ACHN (cell line): ENCODE data around the gene SLC7A9.
"Not testable (repeated sequence)": the region's sequence is repeated elsewhere in the genome, so short reads cannot be mapped to it uniquely, and the experiment has no call there.

Source experiments
- DNase-seq: peaks from one replicate; pipeline ENCODE4 v3.0.0-alpha.2; 2015
- in situ Hi-C: cut with HindIII; loops from 2 replicates; pipeline ENCODE4 v1.10.0; 2017; ENCODE audit warnings: low sequenced_read_pairs, low pct_ligation_motif_present, low pct_unique_long_range_greater_than_20kb

SLC7A9 gene

DNA sequence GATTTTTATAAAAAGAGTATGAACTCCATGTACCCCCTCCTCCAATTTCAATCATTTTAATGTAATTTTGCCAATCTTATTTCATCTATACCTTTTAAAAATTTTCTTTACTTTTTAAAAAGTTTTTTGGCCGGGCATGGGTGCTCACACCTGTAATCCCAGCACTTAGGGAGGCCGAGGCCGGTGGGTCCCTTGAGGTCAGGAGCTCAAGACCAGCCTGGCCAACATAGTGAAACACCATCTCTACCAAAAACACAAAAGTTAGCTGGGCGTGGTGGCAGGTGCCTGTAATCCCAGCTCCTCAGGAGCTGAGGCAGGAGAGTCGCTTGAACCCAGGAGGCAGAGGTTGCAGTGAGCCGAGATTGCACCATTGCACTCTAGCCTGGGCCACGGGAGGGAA lies 36.2 kb downstream of the SLC7A9 start:
- in situ Hi-C loops, DNase-seq: not testable (repeated sequence)

DNA sequence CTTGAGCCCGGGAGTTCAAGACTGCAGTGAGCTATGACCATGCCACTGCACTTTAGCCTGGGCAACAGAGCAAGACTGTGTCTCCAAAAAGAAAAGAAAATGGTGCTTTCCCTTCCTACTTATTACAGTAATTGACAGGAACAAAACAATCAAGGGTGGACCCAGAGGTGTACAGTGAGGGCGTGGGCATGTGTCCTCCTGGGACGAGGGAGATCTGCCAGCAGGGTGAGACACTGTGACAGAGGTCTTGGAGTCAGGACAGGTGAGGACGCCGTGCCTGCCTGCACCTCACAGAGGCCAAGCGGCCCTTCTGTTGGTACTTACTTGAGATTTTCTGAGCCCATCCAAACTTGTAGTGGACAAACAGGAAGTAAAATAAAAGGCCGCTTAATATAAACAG lies 36.7 kb downstream of the SLC7A9 start:
- in situ Hi-C loops, DNase-seq: not testable (repeated sequence)

DNA sequence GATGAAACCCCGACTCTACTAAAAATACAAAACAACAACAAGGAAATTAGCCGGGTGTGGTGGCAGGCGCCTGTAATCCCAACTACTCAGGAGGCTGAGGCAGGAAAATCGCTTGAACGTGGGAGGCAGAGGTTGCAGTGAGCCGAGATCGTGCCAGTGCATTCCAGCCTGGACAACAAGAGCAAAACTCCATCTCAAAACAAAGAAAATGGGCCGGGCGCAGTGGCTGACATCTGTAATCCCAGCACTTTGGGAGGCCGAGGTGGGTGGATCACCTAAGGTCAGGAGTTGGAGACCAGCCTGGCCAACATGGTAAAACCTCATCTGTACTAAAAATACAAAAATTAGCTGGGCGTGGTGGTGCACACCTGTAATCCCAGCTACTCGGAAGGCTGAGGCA lies 37.5 kb downstream of the SLC7A9 start:
- DNase-seq, in situ Hi-C loops: not testable (repeated sequence)

DNA sequence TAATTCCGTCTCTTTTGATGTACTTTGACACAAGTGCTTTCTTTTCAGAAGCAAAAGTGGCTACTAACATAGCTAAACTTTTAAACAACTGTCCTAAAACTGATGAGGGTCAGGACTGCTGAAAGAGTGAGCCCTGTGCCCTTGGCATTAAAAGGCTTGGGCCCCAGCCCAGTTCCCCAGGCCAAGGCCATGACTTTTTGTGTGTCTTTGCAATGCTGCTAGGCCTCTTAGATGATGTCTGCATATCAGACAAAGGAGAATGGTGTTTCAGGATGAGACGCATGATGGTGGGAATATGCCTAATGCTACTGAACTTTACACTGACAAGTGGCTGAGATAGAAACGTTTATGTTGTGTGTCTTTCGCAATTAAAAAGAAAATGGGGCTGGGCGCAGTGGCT lies 38.0 kb downstream of the SLC7A9 start:
- in situ Hi-C loops: no loop called here
- no peak for DNase-seq

DNA sequence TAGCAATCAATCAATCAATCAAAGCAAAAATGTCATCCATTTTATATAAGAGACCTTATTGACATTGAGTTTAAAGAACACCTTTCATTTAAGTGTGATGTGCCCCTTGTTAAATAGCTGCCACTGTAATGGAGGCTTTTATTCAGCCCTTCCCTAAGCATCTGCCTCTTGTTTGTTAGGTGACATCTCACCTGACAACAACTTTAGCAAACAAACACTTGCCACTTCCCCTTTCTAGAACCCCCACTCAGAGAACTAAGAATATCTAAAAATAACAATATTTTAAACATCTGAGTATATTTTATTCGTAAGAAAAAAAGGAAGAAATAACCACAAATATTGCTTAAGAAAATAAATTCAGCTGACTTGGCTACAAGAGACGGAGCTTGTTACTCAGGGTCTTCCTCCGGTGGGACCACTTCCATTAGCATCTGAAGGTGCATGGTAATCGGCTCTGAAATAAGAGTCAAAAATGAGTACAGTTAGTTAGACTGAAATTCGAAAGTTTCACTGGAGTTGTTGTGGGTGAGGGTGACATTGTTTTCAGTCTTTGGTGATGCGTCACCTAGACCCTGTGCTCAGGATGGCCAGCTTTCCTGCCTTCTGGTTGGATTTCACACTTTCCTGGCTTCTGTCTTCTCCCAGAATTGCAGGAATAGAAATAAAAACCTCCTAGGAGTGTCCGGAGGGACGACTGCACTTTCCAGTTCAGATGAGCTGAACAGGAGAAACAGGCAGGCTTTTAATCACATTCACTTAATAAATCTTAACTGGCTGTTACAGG lies 39.1 kb downstream of the SLC7A9 start:
- peak; percentile 90 for DNase-seq
- in situ Hi-C loops: no loop called here

DNA sequence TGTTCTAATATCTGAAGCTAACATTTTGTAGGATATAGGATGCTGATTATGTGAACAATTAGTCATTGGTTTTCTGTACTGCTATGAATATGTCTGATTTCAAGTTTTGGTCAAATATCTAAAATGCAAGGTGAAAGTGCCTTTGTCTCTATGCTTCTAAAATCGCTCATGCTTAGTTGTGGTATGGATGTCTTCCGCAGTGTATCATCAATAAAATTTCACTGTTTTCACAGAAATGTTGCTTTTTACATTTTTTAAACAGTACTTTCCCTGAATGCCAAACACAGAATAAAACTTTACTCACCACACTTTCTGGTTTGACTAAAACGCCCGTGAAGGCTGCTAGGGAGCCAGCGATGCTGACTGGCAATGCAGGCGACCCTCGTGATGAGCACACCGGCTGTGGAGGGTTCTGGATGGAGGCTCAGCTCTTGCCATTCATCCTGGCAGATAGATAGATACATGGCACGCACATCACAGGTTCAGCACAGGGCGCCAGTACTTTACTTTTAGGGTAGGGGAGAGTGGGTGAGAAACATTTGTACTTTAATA lies 40.1 kb downstream of the SLC7A9 start:
- DNase-seq: no peak
- in situ Hi-C loops: no loop called here

DNA sequence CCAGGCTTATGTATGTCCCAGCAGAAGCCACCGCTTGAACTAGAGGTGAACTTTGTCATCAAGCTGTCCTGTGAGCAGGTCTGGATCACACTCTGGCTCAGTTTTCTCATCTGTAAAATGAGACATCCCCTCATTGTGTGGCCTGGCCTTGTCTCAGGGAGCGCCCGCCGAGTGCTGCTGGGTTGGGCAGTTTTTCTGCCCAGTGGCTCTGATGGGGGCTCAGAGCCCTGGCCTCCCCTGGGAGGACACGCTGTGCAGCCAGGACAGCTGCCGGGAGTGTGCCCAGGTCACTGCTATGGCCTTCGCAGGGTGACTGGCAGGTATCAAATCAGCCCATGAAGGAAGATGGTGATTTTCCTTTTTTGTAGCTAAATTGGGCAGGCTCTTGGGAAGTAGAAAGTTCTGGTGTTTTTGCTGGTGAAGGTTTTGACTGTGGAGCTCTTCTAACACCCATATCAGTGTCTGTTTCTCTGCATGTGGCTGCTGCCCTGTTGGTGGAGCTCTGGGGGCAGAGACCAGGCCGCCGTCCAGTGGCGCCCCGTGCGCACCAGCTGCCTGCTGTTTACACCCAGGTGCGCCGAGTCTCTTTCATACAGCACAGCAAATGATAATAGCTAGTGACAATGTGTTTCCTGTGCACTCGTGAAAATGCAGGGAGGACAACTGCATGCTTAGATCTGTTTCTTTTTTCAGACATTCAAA lies 40.8 kb downstream of the SLC7A9 start:
- in situ Hi-C loops: no loop called here
- DNase-seq: no peak

DNA sequence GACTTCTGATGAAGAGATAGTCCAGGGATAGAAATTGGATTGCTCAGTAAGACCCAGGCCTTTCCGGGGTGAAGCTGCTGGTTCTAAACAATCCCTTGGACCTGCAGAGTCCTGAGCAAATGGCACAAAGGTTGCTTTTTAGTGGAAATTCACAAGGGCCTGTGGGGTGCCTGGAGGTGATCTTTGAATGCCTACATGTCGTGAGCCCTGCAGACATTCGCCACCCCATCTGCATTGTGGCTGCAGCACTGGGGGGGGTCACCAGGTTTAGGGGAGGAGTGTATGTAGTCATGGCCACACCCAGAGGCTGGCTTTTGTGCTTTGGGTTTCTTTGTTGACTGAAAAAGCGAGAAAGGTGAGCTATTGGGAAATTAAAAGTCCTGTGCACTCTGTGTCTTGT lies 41.4 kb downstream of the SLC7A9 start:
- in situ Hi-C loops: no loop called here
- no peak for DNase-seq

DNA sequence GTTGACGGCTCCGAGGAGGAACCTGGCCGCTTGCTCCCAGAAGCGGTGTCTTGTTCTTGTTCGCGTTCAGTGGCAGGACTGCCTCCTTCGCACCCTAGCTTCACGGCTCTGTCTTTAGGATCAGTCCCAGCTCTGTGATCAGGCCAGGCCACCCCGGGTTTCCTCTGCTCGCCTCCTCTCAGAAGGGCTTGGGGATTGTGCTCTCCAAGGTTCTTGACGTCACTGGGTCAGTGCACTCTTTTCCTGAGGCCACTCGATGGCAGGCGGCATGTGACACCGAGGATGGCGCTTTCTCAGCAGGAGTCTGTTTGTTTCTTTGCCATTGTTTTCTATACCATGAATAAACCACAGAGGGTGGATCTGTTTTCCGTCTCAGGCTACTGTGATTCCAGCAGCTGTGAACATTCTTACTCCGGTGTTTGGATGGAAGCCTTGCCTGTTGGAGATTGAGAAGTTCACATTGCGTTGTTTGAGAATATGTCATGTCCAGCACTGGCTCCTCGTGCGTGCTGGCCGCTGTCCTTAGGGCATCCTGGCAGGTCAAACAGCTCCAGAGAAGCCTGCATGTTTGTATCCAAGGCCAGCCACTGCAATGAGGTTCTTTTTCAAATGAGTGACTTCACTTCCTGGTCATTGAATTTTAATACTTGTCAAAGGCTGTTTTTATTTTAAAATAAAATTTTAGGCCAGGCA lies 44.5 kb downstream of the SLC7A9 start:
- DNase-seq: no peak
- in situ Hi-C loops: no loop called here

DNA sequence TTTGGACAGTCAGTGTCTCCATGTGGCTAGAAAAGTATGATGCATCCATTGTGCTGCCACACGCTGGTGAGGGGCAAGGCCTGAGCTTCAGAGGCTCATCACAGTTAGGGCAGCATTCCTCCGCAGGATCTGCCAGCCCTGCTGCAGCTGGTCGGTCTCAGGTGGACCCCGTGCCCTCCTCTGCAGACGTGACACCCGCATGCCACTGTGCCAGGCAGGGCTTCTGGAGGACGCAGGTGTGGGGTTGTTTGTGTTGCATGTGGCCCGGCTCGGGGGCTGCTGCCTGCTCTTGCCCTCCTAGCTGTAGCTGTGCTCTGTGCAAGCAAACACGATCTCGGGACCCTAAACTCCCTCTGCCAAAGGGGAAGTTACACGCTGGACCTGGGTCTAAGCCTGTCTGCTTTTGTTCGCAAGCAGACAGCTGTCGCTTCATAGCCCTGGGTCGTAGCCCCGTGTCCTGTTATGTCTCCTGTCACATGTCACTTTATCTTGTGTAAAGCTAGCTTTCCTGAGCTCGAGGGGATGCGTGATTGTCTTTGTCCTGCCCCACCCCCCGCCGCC lies 45.3 kb downstream of the SLC7A9 start:
- in situ Hi-C loops: no loop called here
- DNase-seq: no peak

DNA sequence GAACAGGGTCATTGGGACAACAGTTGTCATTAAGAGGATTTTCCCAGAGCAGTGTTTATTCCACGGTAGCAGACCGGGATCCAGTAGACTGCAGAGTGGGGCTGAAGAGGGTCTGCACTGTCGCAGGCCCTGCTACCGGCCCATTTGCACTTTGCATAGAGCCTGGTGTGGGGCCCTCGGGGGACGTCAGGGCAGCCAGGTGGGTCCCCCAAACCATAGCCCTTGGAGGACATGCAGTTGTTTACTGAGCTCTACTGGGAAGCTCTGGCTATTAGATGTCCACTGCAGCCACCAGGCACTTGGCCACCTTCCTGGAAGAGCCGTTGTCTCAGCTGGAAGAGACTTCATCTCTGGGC lies 45.8 kb downstream of the SLC7A9 start:
- no peak for DNase-seq
- in situ Hi-C loops: no loop called here

DNA sequence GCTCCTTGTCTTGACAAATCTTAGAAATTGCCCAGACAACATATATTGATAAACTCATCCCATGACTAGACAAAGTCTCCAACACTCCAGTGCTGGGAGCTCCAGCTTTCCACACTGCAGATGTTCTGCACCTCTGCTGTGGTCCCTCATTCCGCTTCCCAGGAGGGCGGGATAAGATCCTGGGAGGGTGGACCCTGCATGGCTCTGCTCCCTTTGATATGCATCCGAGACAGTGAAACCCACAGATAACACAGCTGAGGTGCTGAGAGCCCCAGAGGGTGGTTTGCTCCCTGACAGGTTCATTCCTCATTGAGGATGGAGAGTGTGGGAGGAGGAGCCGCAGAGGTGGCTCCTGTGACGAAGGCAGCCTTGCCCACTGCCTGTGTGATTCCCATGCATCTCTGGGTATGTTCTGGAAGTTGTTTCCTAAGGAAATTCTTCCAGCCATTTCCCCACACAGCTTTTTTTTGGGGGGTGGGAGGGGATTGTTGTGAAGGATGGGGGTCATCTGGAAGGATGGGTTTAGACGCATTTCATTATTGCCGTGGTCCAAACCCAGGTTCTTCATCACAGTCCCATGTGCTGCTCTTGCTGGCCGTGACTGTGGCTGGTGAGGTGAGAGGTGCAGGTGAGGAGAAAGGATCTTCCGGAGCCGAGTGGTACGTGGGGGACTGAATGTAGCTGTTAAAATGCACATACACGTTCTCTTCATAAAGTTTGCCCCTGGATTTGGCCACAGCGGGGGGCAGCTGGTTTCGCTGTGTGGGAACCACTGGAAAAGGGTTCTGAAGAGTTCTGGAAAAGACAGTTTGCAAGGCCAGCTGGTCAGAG lies 46.4 kb downstream of the SLC7A9 start:
- DNase-seq: no peak
- in situ Hi-C loops: no loop called here

DNA sequence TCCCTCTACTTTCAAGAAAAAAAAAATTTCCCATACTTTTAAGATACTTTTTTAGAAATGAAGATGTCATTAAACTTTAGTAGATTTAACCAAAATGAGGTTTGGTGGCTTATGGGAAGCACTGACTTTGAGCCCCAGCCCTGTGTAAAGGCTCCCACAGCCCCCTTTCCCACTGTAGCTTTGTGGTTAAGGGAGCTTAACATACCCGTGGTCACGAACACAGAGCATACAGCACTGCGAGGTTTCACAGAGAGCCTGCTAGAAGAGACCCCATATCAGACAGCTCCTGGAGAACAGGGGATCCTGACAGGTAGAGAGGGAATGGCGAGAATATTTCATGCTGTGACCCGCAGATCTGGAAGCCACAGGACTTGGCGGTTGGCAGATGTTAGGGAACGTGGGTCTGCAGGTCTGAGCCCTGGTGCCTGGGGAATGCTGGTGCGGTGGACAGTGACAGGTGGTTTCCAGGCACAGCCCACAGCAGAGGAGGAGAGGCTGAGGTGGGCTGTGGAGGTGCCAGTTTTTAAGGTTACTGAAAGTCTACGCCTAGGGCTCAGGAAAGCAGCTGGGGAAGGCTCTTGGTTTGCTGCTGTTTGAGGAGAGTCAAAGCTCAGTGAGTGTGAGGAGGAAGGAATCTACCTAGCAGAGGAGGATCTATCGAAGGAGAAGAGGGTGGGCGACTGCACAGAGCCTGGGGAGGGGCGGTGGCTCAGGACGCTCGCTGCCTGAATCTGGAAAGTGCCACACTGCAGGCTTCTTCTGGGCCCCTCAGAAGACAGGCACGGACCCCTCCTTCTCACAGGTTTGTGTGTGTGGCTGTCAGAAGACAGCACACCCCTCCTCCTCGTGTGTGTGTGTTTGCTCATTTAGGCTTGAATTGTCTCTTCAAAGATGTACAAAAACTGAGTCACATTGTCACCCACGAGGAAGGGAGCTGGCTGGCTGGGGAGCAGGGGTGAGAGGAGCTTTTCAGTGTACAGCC lies 49.9 kb downstream of the SLC7A9 start:
- DNase-seq: no peak
- in situ Hi-C loops: no loop called here

DNA sequence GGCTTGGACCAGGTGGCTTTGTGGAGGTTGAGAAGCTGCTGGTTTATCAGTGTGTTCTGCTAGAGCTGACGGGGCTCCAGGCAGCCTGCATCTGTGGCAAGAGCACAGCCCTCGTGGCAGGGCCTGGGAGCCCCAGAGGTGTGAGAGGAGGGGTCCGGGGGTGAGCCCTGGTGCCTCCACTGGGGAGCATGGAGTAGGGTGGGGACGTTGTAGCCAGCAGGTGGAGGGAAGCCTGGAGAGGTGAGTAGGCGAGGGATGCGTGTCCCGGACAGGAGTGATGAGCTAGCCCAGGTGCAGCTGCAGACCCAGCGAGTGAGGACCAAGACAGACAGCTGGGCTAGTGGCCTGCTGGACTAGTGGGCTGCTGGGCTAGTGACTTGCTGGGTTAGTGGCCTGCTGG lies 51.0 kb downstream of the SLC7A9 start:
- no peak for DNase-seq
- in situ Hi-C loops: no loop called here

DNA sequence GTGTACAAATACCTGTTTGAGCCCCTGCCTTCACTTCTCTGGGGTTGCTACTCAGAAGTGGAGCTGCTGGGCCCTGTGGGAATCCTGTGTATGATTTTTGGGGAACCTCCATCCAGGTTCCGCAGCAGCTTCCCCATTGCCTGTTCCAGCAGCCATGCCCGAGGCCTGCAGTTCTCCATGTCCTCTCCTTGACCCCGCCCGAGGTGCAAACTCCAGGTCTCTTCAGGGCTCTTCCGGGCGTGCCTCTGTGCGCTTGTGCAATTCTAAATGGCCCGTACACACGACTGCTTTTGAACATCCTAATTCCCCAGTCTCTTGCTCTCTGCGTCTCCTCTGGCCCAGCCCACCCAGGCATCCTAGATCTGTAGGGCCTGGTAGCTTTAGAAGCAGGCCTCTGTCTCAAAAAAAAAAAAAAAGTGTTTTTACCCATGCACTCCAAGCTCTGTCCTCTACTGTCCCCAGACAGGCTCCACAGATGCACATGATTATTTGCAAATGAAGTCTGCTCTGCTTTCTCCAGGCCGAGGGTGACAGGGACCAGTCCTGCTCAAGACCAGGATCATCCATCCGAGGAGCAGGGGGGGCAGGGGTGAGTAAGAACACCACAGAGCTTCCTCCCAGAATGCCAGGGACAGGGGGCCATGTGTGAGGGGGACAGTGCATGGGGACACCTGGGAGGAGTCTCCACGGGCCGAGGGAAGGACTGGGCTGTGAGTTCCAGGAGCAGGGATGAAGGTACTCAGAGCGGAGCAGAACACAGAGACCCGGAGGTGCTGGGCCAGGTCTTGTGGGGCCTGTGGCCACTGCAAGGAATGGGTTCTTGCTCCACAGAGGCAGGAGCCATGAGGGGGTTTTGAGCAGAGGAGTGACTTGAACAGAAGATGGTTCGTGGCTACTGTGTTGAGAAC lies 51.7 kb downstream of the SLC7A9 start:
- in situ Hi-C loops: no loop called here
- no peak for DNase-seq

DNA sequence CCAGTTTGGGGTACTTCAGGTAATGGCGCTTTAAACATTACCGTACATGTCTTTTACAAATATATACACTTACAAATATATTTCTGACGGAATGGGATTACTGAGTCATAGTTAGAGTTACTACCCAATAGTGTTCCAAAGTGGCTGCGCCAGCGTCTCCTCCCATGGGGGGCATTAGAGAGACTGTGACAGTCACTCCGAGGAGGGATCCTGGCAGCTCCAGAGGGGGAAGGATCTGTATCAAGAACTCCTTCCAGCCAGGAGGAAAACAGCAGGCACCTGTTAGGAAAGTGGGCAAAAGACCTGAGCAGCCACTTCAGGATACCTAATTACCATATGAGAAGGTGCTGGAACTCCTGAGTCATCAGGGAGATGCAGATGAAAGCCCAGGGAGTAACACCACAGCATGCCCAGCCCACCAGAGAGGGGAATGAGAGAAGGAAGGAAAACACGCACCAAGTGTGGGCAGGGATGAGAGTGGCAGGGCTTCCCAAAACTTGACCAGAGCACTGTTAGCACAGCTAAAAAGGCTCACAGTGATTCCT lies 52.9 kb downstream of the SLC7A9 start:
- in situ Hi-C loops: no loop called here
- DNase-seq: no peak
